Activated naive CD8-positive, alpha-beta T cell (primary cell): ENCODE results near the gene FANCD2.
A peak's percentile ranks its signal among the peaks of the same experiment; 100 is the strongest.
"Not testable (repeated sequence)": the region's sequence is repeated elsewhere in the genome, so short reads cannot be mapped to it uniquely, and the experiment has no call there.

Experiments
- H3K27ac Mint-ChIP-seq: one replicate; pipeline ENCODE4 v1.8.0; 2021; ENCODE audit warnings: mixed read lengths
- H3K27me3 Mint-ChIP-seq: one replicate; pipeline ENCODE4 v1.8.0; 2021; ENCODE audit warnings: mixed read lengths
- H3K36me3 Mint-ChIP-seq: one replicate; pipeline ENCODE4 v1.8.0; 2021; ENCODE audit warnings: mixed read lengths
- H3K4me1 Mint-ChIP-seq: one replicate; pipeline ENCODE4 v1.8.0; 2021; ENCODE audit warnings: low read depth, mixed read lengths
- H3K4me3 Mint-ChIP-seq: one replicate; pipeline ENCODE4 v1.8.0; 2021; ENCODE audit warnings: mild to moderate bottlenecking, mixed read lengths
- H3K9me3 Mint-ChIP-seq: one replicate; pipeline ENCODE4 v1.8.0; 2021; ENCODE audit warnings: low read depth, mixed read lengths

The FANCD2 gene

GRCh38 chr3:10115326-10116137 lies 89.3 kb downstream of the FANCD2 start, which contains the start of gene BRK1:
BRK1 (plus strand) TSS chr3:10115675; CDS start chr3:10115702, 27 bp downstream.
- Mint-ChIP-seq H3K27me3 (no peaks in the 10 kb centered on the region), H3K36me3 (no peaks in the 10 kb centered on the region), H3K4me1 (peaks cover 38% of the 10 kb centered on the region), H3K9me3 (no peaks in the 10 kb centered on the region), H3K27ac (peak within 1 kb of the TSS; percentile 99), H3K4me3 (peak within 1 kb of the TSS; percentile 100)

- H3K36me3 Mint-ChIP-seq, result no peaks in the 10 kb centered on the region
- H3K27ac Mint-ChIP-seq, result peak overlapping the region; percentile 99
- peaks cover 43% of the 10 kb centered on the region for H3K4me1 Mint-ChIP-seq
- H3K9me3 Mint-ChIP-seq, result no peaks in the 10 kb centered on the region
- H3K27me3 Mint-ChIP-seq, result no peaks in the 10 kb centered on the region
- H3K4me3 Mint-ChIP-seq, result peak overlapping the region; percentile 100
These were observed 89.9 kb downstream of the FANCD2 start for GRCh38 chr3:10116138-10116460.

GRCh38 chr3:10116928-10117327 lies 90.7 kb downstream of the FANCD2 start:
- Mint-ChIP-seq H3K4me1 (peaks cover 46% of the 10 kb centered on the region), H3K9me3 (no peaks in the 10 kb centered on the region), H3K4me3 (peak overlapping the region; percentile 100), H3K36me3 (no peaks in the 10 kb centered on the region), H3K27me3 (no peaks in the 10 kb centered on the region), H3K27ac (peak overlapping the region; percentile 99)

DNA sequence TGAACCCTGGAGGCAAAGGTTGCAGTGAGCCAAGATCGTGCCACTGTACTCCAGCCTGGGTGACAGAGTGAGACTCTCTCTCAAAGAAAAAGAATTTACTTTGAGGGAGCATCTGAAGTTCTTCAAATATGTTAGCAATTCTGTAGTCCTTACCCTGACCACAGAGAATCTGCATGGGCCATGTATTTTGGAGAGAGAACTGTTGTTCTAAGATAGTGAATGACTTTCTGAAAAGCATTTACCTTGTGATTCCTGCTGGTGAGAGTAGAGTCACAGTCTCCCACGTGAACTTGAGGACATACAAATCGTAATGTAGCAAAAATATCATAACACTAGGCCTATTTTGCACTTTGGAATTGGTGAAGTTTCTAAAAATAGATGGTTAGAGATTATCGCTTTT lies 93.1 kb downstream of the FANCD2 start:
- H3K27me3 Mint-ChIP-seq, result no peaks in the 10 kb centered on the region
- no peaks in the 10 kb centered on the region for H3K9me3 Mint-ChIP-seq

GRCh38 chr3:10121064-10121463 lies 94.8 kb downstream of the FANCD2 start:
- Mint-ChIP-seq H3K4me3 (no peak overlapping the region), H3K9me3 (no peaks in the 10 kb centered on the region), H3K36me3 (peaks cover 2% of the 10 kb centered on the region), H3K27ac (no peak overlapping the region), H3K4me1 (peaks cover 56% of the 10 kb centered on the region), H3K27me3 (no peaks in the 10 kb centered on the region)

More for the DNA sequence above, 93.1 kb downstream of the FANCD2 start:
- Mint-ChIP-seq H3K36me3 (no peaks in the 10 kb centered on the region), H3K27ac (no peak overlapping the region), H3K4me3 (no peak overlapping the region), H3K4me1 (peaks cover 54% of the 10 kb centered on the region)

- no peaks in the 10 kb centered on the region for H3K27me3 Mint-ChIP-seq
- H3K4me3 Mint-ChIP-seq, result no peak overlapping the region
- H3K9me3 Mint-ChIP-seq, result no peaks in the 10 kb centered on the region
- peak overlapping the region; percentile 74 for H3K27ac Mint-ChIP-seq
- peaks cover 44% of the 10 kb centered on the region for H3K4me1 Mint-ChIP-seq
- H3K36me3 Mint-ChIP-seq, result peaks cover 11% of the 10 kb centered on the region
These were observed 96.5 kb downstream of the FANCD2 start for GRCh38 chr3:10122724-10123123.

DNA sequence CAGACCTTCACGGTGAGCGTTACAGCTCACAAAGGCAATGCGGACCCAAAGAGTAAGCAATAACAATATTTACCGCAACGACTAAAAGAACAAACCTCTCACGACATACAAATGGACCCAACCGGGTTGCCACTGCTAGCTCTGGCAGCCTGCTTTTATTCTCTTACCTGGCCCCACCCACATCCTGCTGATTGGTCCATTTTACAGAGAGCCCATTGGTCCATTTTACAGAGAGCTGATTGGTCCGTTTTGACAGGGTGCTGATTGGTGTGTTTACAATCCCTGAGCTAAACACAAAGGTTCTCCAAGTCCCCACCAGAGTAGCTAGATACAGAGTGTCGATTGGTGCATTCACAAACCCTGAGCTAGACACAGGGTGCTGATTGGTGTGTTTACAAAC lies 109.6 kb downstream of the FANCD2 start:
- not testable (repeated sequence) for H3K4me1 Mint-ChIP-seq, H3K27me3 Mint-ChIP-seq, H3K36me3 Mint-ChIP-seq, H3K4me3 Mint-ChIP-seq, H3K27ac Mint-ChIP-seq, H3K9me3 Mint-ChIP-seq

GRCh38 chr3:10136426-10137005 lies 110.3 kb downstream of the FANCD2 start:
- H3K27ac Mint-ChIP-seq, result no peak overlapping the region
- H3K4me1 Mint-ChIP-seq, result no peaks in the 10 kb centered on the region
- no peaks in the 10 kb centered on the region for H3K9me3 Mint-ChIP-seq
- no peak overlapping the region for H3K4me3 Mint-ChIP-seq
- no peaks in the 10 kb centered on the region for H3K27me3 Mint-ChIP-seq
- H3K36me3 Mint-ChIP-seq, result no peaks in the 10 kb centered on the region

- Mint-ChIP-seq H3K27me3 (no peaks in the 10 kb centered on the region), H3K4me3 (no peak overlapping the region), H3K4me1 (no peaks in the 10 kb centered on the region), H3K27ac (no peak overlapping the region), H3K9me3 (no peaks in the 10 kb centered on the region), H3K36me3 (no peaks in the 10 kb centered on the region)
These were observed 110.9 kb downstream of the FANCD2 start for GRCh38 chr3:10137178-10137577.

- H3K4me1 Mint-ChIP-seq, result peaks cover 27% of the 10 kb centered on the region
- H3K27me3 Mint-ChIP-seq, result no peaks in the 10 kb centered on the region
- no peaks in the 10 kb centered on the region for H3K9me3 Mint-ChIP-seq
- peak overlapping the region; percentile 95 for H3K27ac Mint-ChIP-seq
- H3K36me3 Mint-ChIP-seq, result peaks cover 7% of the 10 kb centered on the region
- H3K4me3 Mint-ChIP-seq, result peak overlapping the region; percentile 98
These were observed 114.8 kb downstream of the FANCD2 start for GRCh38 chr3:10140996-10141546.

DNA sequence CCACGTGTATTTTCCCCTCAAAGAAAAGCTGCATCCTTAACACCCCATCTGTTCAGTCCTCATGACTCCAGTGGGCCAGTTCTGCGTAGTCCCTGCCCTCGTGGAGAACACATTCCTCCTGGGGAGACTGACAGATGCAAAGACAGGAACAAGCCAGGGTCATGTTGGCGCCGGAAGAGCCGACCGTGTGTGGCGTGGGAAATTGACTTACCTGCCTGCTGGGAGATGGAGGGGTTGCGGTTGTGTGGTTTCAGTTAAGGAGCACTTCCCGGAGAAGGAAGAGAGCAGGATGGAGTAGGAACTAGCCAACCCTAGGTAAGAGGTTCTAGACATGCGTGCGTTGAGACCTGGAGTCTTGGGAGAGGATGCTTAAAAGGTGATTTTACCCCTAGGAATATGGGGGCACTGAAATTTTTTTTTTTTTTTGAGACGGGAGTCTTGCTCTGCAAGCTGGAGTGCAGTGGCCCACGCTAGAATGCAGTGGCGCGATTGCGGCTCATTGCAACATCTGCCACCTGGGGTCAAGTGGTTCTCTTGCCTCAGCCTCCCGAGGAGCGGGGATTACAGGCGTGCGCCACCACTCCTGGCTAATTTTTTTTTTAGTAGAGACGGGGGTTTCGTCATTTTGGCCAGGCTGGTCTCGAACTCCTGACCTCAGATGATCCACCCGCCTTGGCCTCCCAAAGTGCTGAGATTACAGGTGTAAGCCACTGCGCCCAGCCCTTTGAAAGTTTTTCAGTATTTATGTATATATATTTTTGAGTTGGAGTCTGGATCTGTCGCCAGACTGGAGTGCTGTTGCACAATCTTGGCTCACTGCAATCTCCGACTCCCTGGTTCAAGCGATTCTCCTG lies 116.7 kb downstream of the FANCD2 start:
- Mint-ChIP-seq H3K9me3 (no peaks in the 10 kb centered on the region), H3K4me1 (peaks cover 35% of the 10 kb centered on the region), H3K27ac (peak overlapping the region; percentile 95), H3K4me3 (peak overlapping the region; percentile 98), H3K36me3 (peaks cover 7% of the 10 kb centered on the region), H3K27me3 (no peaks in the 10 kb centered on the region)

GRCh38 chr3:10145685-10146084 lies 119.4 kb downstream of the FANCD2 start:
- H3K4me1 Mint-ChIP-seq, result peaks cover 35% of the 10 kb centered on the region
- H3K27me3 Mint-ChIP-seq, result no peaks in the 10 kb centered on the region
- H3K36me3 Mint-ChIP-seq, result peaks cover 10% of the 10 kb centered on the region
- peak overlapping the region; percentile 76 for H3K4me3 Mint-ChIP-seq
- H3K27ac Mint-ChIP-seq, result peak overlapping the region; percentile 68
- no peaks in the 10 kb centered on the region for H3K9me3 Mint-ChIP-seq

- peak overlapping the region; percentile 22 for H3K27ac Mint-ChIP-seq
- peaks cover 20% of the 10 kb centered on the region for H3K4me1 Mint-ChIP-seq
- no peaks in the 10 kb centered on the region for H3K27me3 Mint-ChIP-seq
- H3K4me3 Mint-ChIP-seq, result no peak overlapping the region
- no peaks in the 10 kb centered on the region for H3K9me3 Mint-ChIP-seq
- H3K36me3 Mint-ChIP-seq, result peaks cover 9% of the 10 kb centered on the region
These were observed 123.0 kb downstream of the FANCD2 start for GRCh38 chr3:10149226-10149625.

GRCh38 chr3:10150987-10151386 lies 124.8 kb downstream of the FANCD2 start:
- no peaks in the 10 kb centered on the region for H3K27me3 Mint-ChIP-seq
- H3K4me3 Mint-ChIP-seq, result no peak overlapping the region
- H3K4me1 Mint-ChIP-seq, result peaks cover 8% of the 10 kb centered on the region
- peaks cover 6% of the 10 kb centered on the region for H3K36me3 Mint-ChIP-seq
- H3K9me3 Mint-ChIP-seq, result no peaks in the 10 kb centered on the region
- no peak overlapping the region for H3K27ac Mint-ChIP-seq
